Measurements from ENCODE around the gene TEX22. TPM values are rescaled to one million over a fixed set of nuclear protein-coding genes. Genes with fewer than 3 reads are reported as not detected.

Gene TEX22
- total RNA-seq, 1 experiment from 2014 or later = 4.1 TPM

DNA sequence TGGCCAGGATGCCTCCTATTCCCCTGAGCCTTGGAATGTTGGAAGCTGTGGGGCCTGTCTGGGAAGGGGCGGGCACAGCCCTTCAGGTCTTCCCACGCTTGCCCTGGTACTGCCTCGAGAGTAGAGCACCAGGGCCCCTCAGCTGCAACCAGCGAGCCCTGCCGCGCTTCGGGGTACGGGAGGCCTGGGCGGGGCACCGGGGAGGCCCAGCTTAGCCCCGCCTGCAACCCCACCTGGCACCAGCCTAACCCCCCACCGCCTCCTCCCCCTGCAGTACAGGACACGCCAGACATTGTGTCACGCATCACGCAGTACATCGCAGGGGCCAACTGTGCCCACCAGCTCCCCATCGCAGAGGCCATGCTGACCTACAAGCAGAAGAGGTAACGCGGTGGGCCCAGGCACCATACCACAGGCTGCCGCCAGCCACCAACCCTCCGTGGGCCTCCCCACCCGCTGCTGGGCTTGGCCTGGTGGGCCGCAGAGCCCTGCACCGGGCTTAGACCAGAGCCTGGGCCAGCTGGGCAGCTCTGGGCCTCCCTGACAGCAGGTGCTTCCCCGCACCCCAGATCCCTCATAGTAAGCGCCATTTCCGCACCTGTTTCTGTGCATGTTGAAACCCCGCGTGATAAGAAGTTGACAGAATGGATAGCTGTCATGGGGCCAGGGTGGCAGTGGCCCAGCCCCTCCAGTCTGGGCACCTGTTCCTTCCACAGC, 13.6 kb upstream of the TEX22 start:
- no peaks in the 10 kb centered on the region for H3K27me3 Mint-ChIP-seq (ENCODE audit: insufficient read depth, unreplicated experiment)
- no peak overlapping the region for H3K4me3 Mint-ChIP-seq (ENCODE audit: unreplicated experiment)
- no TSS peak for BruUV-seq (replicated peaks)
- H3K27ac Mint-ChIP-seq (ENCODE audit: low read depth, unreplicated experiment) = no peak overlapping the region
- intact Hi-C loops (cut with micrococcal nuclease) = no loop called here
- TF ChIP-seq, protein P1, sequence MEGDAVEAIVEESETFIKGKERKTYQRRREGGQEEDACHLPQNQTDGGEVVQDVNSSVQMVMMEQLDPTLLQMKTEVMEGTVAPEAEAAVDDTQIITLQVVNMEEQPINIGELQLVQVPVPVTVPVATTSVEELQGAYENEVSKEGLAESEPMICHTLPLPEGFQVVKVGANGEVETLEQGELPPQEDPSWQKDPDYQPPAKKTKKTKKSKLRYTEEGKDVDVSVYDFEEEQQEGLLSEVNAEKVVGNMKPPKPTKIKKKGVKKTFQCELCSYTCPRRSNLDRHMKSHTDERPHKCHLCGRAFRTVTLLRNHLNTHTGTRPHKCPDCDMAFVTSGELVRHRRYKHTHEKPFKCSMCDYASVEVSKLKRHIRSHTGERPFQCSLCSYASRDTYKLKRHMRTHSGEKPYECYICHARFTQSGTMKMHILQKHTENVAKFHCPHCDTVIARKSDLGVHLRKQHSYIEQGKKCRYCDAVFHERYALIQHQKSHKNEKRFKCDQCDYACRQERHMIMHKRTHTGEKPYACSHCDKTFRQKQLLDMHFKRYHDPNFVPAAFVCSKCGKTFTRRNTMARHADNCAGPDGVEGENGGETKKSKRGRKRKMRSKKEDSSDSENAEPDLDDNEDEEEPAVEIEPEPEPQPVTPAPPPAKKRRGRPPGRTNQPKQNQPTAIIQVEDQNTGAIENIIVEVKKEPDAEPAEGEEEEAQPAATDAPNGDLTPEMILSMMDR (IDR thresholded peaks at IDR 0.05; ENCODE audit: unreplicated experiment) = no peak
- no peak for DNase-seq (ENCODE audit: unreplicated experiment)
- ChIA-PET CTCF (interaction anchor here (0.6 to 1.6 kb wide), 2 partner anchors 14 to 656 kb away, joined by 3 to 6 read pairs; no protein-coding TSS in a partner anchor), POLR2A (no interaction called here)
- H3K36me3 Mint-ChIP-seq (ENCODE audit: insufficient read depth, unreplicated experiment) = peaks cover 9% of the 10 kb centered on the region
- no peaks in the 10 kb centered on the region for H3K4me1 Mint-ChIP-seq (ENCODE audit: insufficient read depth, unreplicated experiment)
- no peaks in the 10 kb centered on the region for H3K9me3 Mint-ChIP-seq (ENCODE audit: unreplicated experiment)

DNA sequence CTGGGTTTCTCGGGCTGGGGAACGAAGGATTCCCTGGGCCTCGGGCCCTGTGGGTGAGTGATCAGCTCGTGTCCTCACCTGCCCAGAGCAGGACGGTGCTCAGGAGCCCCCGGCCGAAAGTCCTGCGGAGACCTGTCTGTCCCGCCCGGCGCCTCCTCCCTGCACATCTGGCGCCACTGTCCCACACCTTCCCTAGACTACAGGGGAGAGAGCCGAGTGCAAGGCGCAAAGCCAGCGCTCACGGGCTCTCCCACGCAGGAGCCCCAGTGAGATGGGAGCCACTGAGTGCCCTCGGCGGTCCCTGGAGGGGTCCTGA, 13.1 kb upstream of the TEX22 start:
- no TSS peak for BruUV-seq (replicated peaks)
- POLR2A ChIA-PET = no interaction called here
- Mint-ChIP-seq H3K4me3 (ENCODE audit: unreplicated experiment) (no peak overlapping the region), H3K27me3 (ENCODE audit: insufficient read depth, unreplicated experiment) (no peaks in the 10 kb centered on the region), H3K27ac (ENCODE audit: low read depth, unreplicated experiment) (no peak overlapping the region), H3K9me3 (ENCODE audit: unreplicated experiment) (no peaks in the 10 kb centered on the region), H3K4me1 (ENCODE audit: insufficient read depth, unreplicated experiment) (no peaks in the 10 kb centered on the region), H3K36me3 (ENCODE audit: insufficient read depth, unreplicated experiment) (peaks cover 9% of the 10 kb centered on the region)
- CTCF ChIA-PET = interaction anchor here (0.6 to 1.6 kb wide), 2 partner anchors 14 to 656 kb away, joined by 3 to 6 read pairs; no protein-coding TSS in a partner anchor
- TF ChIP-seq, protein P1 (IDR thresholded peaks at IDR 0.05; ENCODE audit: unreplicated experiment) = no peak
- intact Hi-C loops (cut with micrococcal nuclease) = no loop called here
- no peak for DNase-seq (ENCODE audit: unreplicated experiment)

DNA sequence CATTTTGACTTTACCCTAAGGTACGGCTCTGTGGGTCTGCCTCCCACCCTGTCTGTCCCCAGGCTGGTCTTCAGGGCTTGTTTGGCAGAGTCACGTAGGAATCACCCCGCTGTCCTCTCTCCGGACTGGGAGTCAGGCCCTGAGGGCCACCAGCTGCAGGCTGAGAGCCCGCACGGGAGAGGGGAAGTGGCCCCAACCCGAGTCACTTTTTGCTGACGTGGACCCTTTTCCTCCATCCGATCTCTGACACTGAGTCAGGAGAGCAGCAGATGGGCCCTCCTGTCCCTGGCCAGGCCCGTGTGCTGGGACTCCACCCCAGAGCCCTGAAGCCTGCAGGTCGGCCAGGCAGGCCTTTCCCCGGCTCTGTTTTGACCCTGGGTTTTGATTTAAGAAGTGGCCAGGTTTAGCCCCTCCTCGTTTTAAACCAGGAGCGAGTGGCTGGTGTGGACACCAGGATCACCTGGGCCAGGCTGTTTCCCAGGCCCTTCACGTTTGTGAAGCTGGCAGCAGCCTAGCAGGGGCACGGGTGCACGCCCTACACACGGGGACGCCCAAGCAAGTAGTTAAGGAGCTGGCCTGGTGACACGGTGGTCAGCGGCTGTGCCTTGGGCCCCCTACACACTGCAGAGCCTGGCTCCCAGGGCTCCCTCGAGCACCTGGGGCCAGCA, 12.5 kb upstream of the TEX22 start:
- no peak overlapping the region for H3K27ac Mint-ChIP-seq (ENCODE audit: low read depth, unreplicated experiment)
- no peak for DNase-seq (ENCODE audit: unreplicated experiment)
- H3K27me3 Mint-ChIP-seq (ENCODE audit: insufficient read depth, unreplicated experiment) = no peaks in the 10 kb centered on the region
- no TSS peak for BruUV-seq (replicated peaks)
- no peaks in the 10 kb centered on the region for H3K4me1 Mint-ChIP-seq (ENCODE audit: insufficient read depth, unreplicated experiment)
- no peaks in the 10 kb centered on the region for H3K9me3 Mint-ChIP-seq (ENCODE audit: unreplicated experiment)
- H3K4me3 Mint-ChIP-seq (ENCODE audit: unreplicated experiment) = no peak overlapping the region
- TF ChIP-seq, protein P1 (IDR thresholded peaks at IDR 0.05; ENCODE audit: unreplicated experiment) = no peak
- intact Hi-C loops (cut with micrococcal nuclease) = no loop called here
- peaks cover 9% of the 10 kb centered on the region for H3K36me3 Mint-ChIP-seq (ENCODE audit: insufficient read depth, unreplicated experiment)
- CTCF ChIA-PET = interaction anchor here (0.6 to 1.6 kb wide), 2 partner anchors 15 to 657 kb away, joined by 3 to 6 read pairs; no protein-coding TSS in a partner anchor
- POLR2A ChIA-PET = no interaction called here

DNA sequence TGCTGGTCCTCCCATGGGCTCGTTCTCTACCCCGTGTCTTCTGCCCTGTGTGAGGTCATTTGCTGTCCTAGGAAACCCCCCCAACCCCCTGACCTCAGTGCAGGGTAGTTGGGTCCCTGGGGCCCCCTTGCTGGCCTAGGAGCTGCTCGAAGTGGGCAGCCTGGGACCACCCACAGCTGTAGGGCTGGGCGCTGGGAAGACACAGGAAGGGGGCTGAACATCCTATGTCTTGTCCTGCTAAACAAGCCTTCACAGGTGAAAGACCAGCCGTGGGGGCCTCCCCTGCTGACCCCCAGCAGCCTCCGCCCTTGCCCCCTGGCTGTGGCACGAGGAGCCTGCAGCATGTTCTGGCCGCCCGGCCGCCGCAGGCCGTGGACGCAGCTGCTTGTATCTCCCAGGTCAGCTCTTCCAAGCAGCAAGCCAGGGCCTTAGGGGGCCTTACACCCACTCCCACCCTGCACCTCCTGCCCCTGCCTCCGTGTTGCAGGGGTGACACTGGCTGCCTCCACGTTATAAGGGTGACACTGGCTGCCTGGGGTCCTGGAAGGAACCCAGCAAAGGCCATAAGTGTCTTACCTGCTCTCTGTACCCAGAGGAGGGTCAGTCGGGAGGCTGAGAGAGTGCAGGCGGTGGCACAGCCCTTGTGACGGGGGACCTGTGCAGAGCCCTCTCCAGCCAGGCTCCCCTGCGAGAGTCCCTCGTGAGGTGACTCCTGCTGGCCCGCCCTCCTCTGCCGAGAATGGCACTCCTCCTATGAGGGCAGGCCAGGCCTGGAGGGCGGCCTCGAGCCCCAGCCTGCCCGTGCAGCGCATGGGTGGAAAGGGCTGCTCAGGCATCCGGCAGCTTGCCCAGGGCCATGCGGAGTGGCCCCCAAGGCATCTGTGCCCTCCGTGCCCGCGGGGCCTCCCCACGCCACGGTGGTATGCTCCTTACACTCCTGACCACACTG, 11.5 kb upstream of the TEX22 start:
- Mint-ChIP-seq H3K27ac (ENCODE audit: low read depth, unreplicated experiment) (no peak overlapping the region), H3K36me3 (ENCODE audit: insufficient read depth, unreplicated experiment) (peaks cover 9% of the 10 kb centered on the region), H3K4me1 (ENCODE audit: insufficient read depth, unreplicated experiment) (no peaks in the 10 kb centered on the region), H3K4me3 (ENCODE audit: unreplicated experiment) (no peak overlapping the region), H3K9me3 (ENCODE audit: unreplicated experiment) (no peaks in the 10 kb centered on the region), H3K27me3 (ENCODE audit: insufficient read depth, unreplicated experiment) (no peaks in the 10 kb centered on the region)
- POLR2A ChIA-PET = no interaction called here
- BruUV-seq (replicated peaks) = no TSS peak
- TF ChIP-seq, protein P1 (IDR thresholded peaks at IDR 0.05; ENCODE audit: unreplicated experiment) = no peak
- CTCF ChIA-PET = no interaction called here
- intact Hi-C loops (cut with micrococcal nuclease) = no loop called here
- DNase-seq (ENCODE audit: unreplicated experiment) = no peak
